K562 (cell line): ENCODE measurements around the gene STEAP1B. TPM values are rescaled to one million over a fixed set of nuclear protein-coding genes. Genes with fewer than 3 reads are reported as not detected.

Source experiments
- ATAC-seq: fragments of 200-7000 bp; cut with Tn5 transposase; 3 replicates; pipeline ENCODE4 v1.9.1; 2020; ENCODE audit warnings: moderate library complexity
- BruUV-seq: library from RNA; stranded (reverse); fragments of 400-500 nt; replicated peaks from 2 replicates; lab custom pipeline; 2021; lab: Mats Ljungman, UMichigan
- CTCF ChIA-PET: fragments of 300-600 bp; formaldehyde crosslinking; extraction: SDS; loops from one replicate; lab custom pipeline; 2021; ENCODE audit warnings: low intra/inter-chr PET ratio; lab: Yijun Ruan, JAX
- POLR2A ChIA-PET: fragments of 300-600, 350-650 bp; sonication (Branson Sonifier 250); formaldehyde crosslinking; extraction: SDS; loops from one replicate; lab custom pipeline; 2021; ENCODE audit warnings: antibody characterized with exemption, inconsistent platforms; lab: Yijun Ruan, JAX
- DNase-seq, 4 experiments: peaks; one replicate each; pipeline versions ENCODE4 v3.0.0 to v3.0.0-alpha.2; 2011 to 2018; ENCODE audit warnings: low spot score in 3 of 4, mixed read lengths in 3 of 4; ENCODE audit errors: extremely low read depth in 1 of 4
- FAIRE-seq: peaks from 2 replicates; lab custom pipeline; 2011; peaks lifted over from hg19 to GRCh38; lab: Jason Lieb, UNC
- H2AFZ ChIP-seq: 2 replicates; pipeline ENCODE4 v1.6.0; 2011; ENCODE audit warnings: low read depth, low read length, control low read depth, inconsistent platforms
- H3K27ac ChIP-seq: fragments of 200-600 bp; 3 replicates; pipeline ENCODE4 v1.8.0; 2011; ENCODE audit warnings: low read depth, mild to moderate bottlenecking, control low read depth, inconsistent platforms, low read length, moderate library complexity, mixed read lengths; ENCODE audit errors: extremely low read depth
- H3K27me3 ChIP-seq, 2 experiments: fragments of 300-600 bp in 1 of 2; 2 replicates in 1 of 2; 3 replicates in 1 of 2; pipeline versions ENCODE4 v1.6.0 to v1.8.0; 2011; ENCODE audit warnings: inconsistent platforms in 2 of 2, low read length in 2 of 2, mild to moderate bottlenecking in 1 of 2, mixed read lengths in 1 of 2, moderate library complexity in 1 of 2; ENCODE audit not compliant: control insufficient read depth in 2 of 2, insufficient read depth in 2 of 2
- H3K36me3 ChIP-seq: fragments of 300-600 bp; 3 replicates; pipeline ENCODE4 v1.8.0; 2011; ENCODE audit warnings: mild to moderate bottlenecking, low read length, inconsistent platforms; ENCODE audit not compliant: control insufficient read depth, insufficient read depth
- H3K4me1 ChIP-seq, 2 experiments: fragments of 200-600 bp in 1 of 2; replicated peaks in 1 of 2; 2 replicates in 1 of 2; 3 replicates in 1 of 2; pipeline versions ENCODE4 v1.5.1 to v1.8.0; 2011; ENCODE audit warnings: inconsistent platforms in 2 of 2, low read length in 2 of 2, mild to moderate bottlenecking in 1 of 2, mixed read lengths in 1 of 2, moderate library complexity in 1 of 2; ENCODE audit not compliant: control insufficient read depth in 2 of 2, insufficient read depth in 2 of 2
- H3K4me2 ChIP-seq: 2 replicates; pipeline ENCODE4 v1.6.1; 2011; ENCODE audit warnings: low read length, control low read depth, inconsistent platforms, mixed read lengths; ENCODE audit not compliant: insufficient read depth
- H3K4me3 ChIP-seq: fragments of 200-600 bp; sonication (generic), shearing (Covaris generic); 2 replicates; pipeline ENCODE4 v1.5.1; 2016; ENCODE audit warnings: control low read depth, inconsistent platforms
- H3K79me2 ChIP-seq: fragments of 200-600 bp; 3 replicates; pipeline ENCODE4 v1.8.0; 2011; ENCODE audit warnings: low read length, inconsistent platforms; ENCODE audit not compliant: control insufficient read depth, insufficient read depth
- H3K9ac ChIP-seq, 2 experiments: 2 replicates each; pipeline versions ENCODE4 v1.6.0 to v1.6.1; 2011; ENCODE audit warnings: low read depth in 2 of 2, low read length in 2 of 2, control low read depth in 1 of 2, inconsistent platforms in 1 of 2, mild to moderate bottlenecking in 1 of 2, mixed read lengths in 1 of 2; ENCODE audit not compliant: insufficient read depth in 1 of 2
- H3K9me1 ChIP-seq: one replicate; pipeline ENCODE4 v1.6.0; 2011; ENCODE audit warnings: inconsistent platforms, mild to moderate bottlenecking, low read length, moderate library complexity; ENCODE audit not compliant: control insufficient read depth, insufficient read depth
- H3K9me3 ChIP-seq: replicated peaks from 2 replicates; pipeline ENCODE4 v1.5.1; 2011; ENCODE audit warnings: low read depth, low read length, inconsistent platforms; ENCODE audit not compliant: control insufficient read depth, insufficient read depth
- H4K20me1 ChIP-seq: replicated peaks from 2 replicates; pipeline ENCODE4 v1.6.1; 2011; ENCODE audit warnings: low read length, inconsistent platforms, mixed read lengths; ENCODE audit not compliant: control insufficient read depth, insufficient read depth
- ETV1 ChIP-seq: fragments of 450-650 bp; conservative IDR thresholded peaks from 2 replicates; pipeline ENCODE4 v1.6.1; 2016; ENCODE audit warnings: missing genetic modification characterization, control low read depth, low read depth, missing compliant biosample characterization
- KLF6 ChIP-seq: fragments of 250-450 bp; sonication (Bioruptor Pico); IDR thresholded peaks from 2 replicates; pipeline ENCODE4 v1.4.0; 2020; ENCODE audit warnings: mild to moderate bottlenecking, moderate library complexity, borderline replicate concordance
- MCM5 ChIP-seq: fragments of 450-650 bp; IDR thresholded peaks from 2 replicates; pipeline ENCODE4 v1.6.1; 2016; ENCODE audit warnings: low read depth
- MYBL2 ChIP-seq, 2 experiments: fragments of 450-650 bp in 1 of 2; sonication (generic) in 1 of 2; formaldehyde crosslinking in 1 of 2; IDR thresholded peaks; 2 replicates each; pipeline versions ENCODE4 v1.6.1 to v1.8.1; 2017 to 2022; ENCODE audit warnings: borderline replicate concordance in 1 of 2, inconsistent platforms in 1 of 2, low read depth in 1 of 2, mild to moderate bottlenecking in 1 of 2, missing genetic modification reagents in 1 of 2, moderate library complexity in 1 of 2
- NFE2L1 ChIP-seq: fragments of 450-650 bp; IDR thresholded peaks from 2 replicates; pipeline ENCODE4 v1.6.1; 2016; ENCODE audit warnings: missing genetic modification characterization, low read depth, mild to moderate bottlenecking, missing compliant biosample characterization, moderate library complexity, borderline replicate concordance
- SPI1 ChIP-seq: IDR thresholded peaks from 2 replicates; pipeline ENCODE4 v1.6.1; 2011; ENCODE audit warnings: low read depth, low read length, control low read depth, borderline replicate concordance
- ZFPM2 ChIP-seq: fragments of 250-450 bp; sonication (Bioruptor Pico); IDR thresholded peaks from 2 replicates; pipeline ENCODE4 v1.5.1; 2022; ENCODE audit warnings: mild to moderate bottlenecking
- ZNF232 ChIP-seq: sonication (generic); formaldehyde crosslinking; IDR thresholded peaks from 2 replicates; pipeline ENCODE4 v1.8.0; 2022; ENCODE audit warnings: mild to moderate bottlenecking, missing genetic modification reagents
- ZNF3 ChIP-seq: fragments of 250-450 bp; sonication (Bioruptor Pico); IDR thresholded peaks from 2 replicates; pipeline ENCODE4 v1.5.0; 2021; ENCODE audit warnings: mild to moderate bottlenecking, moderate library complexity
- WGBS: fragments of 100-300 bp; shearing (Covaris generic); methylation state at CpG from one replicate; pipeline ENCODE4 v1.1.6; 2016; ENCODE audit warnings: low coverage, mixed read lengths; ENCODE audit not compliant: insufficient coverage; ENCODE audit errors: missing lambda C conversion rate; 5-methylcytosine and 5-hydroxymethylcytosine counted together
- in situ Hi-C: fragments of 300-500 bp; cut with MboI; formaldehyde crosslinking; loops from 4 replicates; pipeline ENCODE4 v1.15.0; 2018; ENCODE audit warnings: inconsistent platforms, mixed read lengths
- intact Hi-C: fragments of 100-400 bp; cut with micrococcal nuclease; formaldehyde crosslinking; loops from 2 replicates; pipeline ENCODE4 v1.14.2; 2022
- polyA plus RNA-seq, 8 experiments: library from polyadenylated mRNA; depleted of rRNA in 4 of 8; stranded (reverse) in 5 of 8; unstranded in 3 of 8; fragments of >200 nt; fragmentation: Nextera tagmentation in 2 of 8; fragmentation: Illumina TruSeq in 1 of 8; extraction: Ambion mirVana in 2 of 8; extraction: Trizol in 1 of 8; gene quantifications; 2 replicates each; pipeline versions ENCODE4 v1.2.1 to v1.2.3, GENCODE V29; 2011 to 2014; ENCODE audit warnings: inconsistent platforms in 1 of 8, missing spikeins in 1 of 8
- total RNA-seq, 7 experiments: library from RNA; depleted of rRNA in 6 of 7; stranded (reverse); fragments of >200 nt in 6 of 7; fragmentation: Illumina TruSeq in 2 of 7; extraction: Trizol in 2 of 7; gene quantifications; 2 replicates each; pipeline versions ENCODE4 v1.2.1 to v1.2.3, GENCODE V29; 2011 to 2021; ENCODE audit warnings: low replicate concordance in 1 of 7

Gene STEAP1B
- total and polyA plus RNA-seq, 9 of the 15 experiments (the other 6 are each of a cell fraction or from before 2014, with no cell fraction given): 20.0 to 38.5 (median 30.6) TPM

DNA sequence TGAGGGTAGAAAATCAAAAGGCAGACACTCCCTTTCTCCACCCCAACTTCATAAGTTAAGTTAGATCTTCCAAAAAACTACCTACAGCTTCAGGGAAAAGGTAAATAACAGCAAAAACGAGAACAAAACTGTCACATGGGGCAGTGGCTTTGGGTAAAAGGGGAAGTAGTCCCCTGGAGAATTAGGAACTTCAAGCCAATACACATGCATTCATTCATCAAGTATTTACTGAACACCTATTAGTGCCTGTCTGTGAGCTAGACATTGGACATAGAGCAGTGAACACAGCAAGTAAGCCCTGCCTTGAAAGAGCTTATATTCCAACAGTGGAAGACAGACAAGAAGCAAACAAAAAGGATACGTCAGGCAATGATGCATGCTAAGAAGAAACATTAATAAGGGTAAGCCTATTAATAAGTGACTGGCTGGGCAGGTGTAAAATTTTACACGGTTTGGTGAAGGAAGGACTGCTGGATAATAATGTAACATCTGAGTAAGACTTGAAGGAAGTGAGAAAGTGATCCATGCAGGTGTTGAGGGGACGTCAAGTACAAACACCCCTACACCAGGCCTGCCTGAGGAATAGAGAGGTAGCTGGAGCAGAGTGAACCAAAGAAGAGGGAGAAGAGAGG is 73.4 kb downstream of the STEAP1B start (continued):
- TF ChIP-seq MYBL2 (IDR thresholded peaks at IDR 0.05; ENCODE audit: low read depth) (no peak), MYBL2 (CRISPR knock-in tag; IDR thresholded peaks at IDR 0.05; ENCODE audit: borderline replicate concordance) (no peak), ZNF3 (CRISPR knock-in tag) (0 out of 2 replicates have a peak, but pooled peaks have one; percentile 58), NFE2L1 (tag) (no peak), ETV1 (tag) (no peak), MCM5 (no peak), ZFPM2 (CRISPR knock-in tag) (no peak), KLF6 (CRISPR knock-in tag) (no peak), SPI1 (0 out of 2 replicates have a peak, but pooled peaks have one; percentile 2)

DNA sequence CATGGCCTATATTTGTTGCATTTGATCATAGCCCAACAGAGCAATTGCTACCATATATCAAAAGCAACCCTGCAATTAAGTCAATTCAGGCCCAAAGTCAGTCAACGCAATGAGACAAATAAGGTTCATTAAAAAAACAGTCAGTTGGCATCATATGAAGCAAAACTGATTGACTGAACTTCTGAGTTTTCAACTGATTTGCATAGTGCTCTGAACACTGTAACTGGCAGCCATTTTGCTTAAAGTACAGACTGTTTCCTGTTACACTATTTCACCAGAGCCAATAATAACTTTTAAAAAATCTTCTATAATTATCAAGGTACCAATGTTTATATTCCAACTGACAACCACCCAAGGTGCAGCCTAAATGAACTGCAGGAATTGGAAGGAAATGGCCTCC is 74.6 kb downstream of the STEAP1B start:
- DNase-seq: no peak
- Histone ChIP-seq H2AFZ (no peak overlapping the region), H3K36me3 (no peaks in the 10 kb centered on the region), H4K20me1 (no peaks in the 10 kb centered on the region), H3K27me3 (no peaks in the 10 kb centered on the region), H3K9me3 (no peaks in the 10 kb centered on the region), H3K4me1 (no peaks in the 10 kb centered on the region; a peak in 2 of 5 replicates), H3K9ac (no peak overlapping the region), H3K4me3 (no peak overlapping the region), H3K27ac (no peak overlapping the region), H3K9me1 (no peaks in the 10 kb centered on the region), H3K79me2 (no peaks in the 10 kb centered on the region), H3K4me2 (no peak overlapping the region)
- WGBS: 88% methylated on average over 1 of the region's 1 CpG
- ChIA-PET POLR2A (no interaction called here), CTCF (no interaction called here)
- in situ Hi-C loops: no loop called here
- TF ChIP-seq ZNF232: no peak
- FAIRE-seq: no peak
- intact Hi-C loops: no loop called here
- no TSS peak for BruUV-seq
- no peak for ATAC-seq
